ENCODE data around the gene CHST9.
"Not testable (repeated sequence)": the region's sequence is repeated elsewhere in the genome, so short reads cannot be mapped to it uniquely, and the experiment has no call there.

Gene CHST9

DNA sequence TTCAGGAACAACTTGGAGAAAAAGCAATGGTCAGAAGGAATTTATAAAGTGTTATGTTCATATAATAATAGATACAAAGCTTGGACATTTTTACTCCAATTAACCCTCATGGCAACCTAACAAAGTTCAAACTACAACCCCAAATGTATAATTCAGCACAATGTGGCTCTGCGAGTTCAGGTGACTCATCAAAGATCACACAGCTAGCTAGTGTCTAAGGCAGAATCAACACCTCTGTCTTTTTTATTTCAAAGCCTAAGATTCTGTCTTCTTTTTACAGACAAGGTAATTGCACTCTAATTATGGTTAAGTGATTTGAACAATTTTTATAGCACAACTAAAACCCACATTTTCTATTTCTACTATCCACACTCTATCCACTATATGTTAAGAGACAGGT is 90.5 kb downstream of the CHST9 start:
- no peak for DNase-seq (ENCODE audit: low read depth)

DNA sequence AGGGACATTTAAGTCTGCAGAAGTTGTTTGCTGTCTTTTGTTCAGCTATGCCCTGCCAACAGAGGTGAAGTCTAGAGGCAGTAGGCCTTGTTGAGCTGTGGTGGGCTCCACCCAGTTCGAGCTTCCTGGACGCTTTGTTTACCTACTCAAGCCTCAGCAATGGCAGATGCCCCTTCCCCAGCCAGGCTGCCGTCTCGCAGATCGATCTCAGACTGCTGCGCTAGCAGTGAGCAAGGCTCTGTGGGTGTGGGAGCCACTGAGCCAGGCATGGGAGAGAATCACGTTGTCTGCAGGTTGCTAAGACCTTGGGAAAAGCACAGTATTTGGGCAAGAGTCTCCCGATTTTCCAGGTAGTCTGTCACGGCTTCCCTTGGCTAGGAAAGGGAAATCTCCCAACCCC is 91.8 kb downstream of the CHST9 start:
- DNase-seq (ENCODE audit: low read depth), result not testable (repeated sequence)

DNA sequence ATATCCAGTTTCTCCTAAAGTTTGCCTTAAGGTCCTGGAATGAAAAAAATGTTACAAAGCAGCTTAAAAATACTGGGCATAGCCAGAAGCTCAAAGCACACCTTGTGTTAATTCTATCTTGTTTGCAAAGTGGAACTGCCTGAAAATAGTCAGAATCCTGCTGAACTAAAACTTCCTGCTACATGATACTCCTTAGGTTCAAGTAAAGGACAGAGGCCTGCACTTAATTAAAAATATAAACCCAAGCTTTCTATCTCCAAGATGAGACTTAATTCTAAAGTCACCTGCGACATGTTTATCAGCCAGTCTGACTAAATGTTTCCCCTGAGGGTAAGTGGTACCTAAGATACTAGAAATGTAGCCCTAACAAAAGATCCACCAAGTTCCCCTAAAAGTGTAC is 103.4 kb downstream of the CHST9 start:
- DNase-seq (ENCODE audit: low read depth), result no peak

DNA sequence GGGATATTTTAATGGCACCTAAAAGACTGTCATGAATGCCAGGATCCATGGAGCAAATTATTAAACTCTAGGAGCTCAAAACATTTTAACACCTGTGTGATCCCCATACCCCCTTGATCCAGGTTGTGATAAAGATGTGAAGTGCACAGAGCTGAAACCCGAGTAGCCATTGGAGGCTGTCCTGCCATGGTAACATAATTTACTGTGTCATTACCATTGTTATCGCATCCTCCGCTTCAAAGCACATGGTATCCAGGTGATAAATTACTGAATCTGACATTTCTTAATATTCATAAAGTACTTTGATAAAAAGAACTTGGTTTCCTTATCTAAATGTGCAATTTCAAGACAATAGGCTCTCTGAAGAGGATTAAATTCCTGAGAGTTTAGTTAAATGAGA is 109.3 kb downstream of the CHST9 start:
- no peak for DNase-seq (ENCODE audit: low read depth)

DNA sequence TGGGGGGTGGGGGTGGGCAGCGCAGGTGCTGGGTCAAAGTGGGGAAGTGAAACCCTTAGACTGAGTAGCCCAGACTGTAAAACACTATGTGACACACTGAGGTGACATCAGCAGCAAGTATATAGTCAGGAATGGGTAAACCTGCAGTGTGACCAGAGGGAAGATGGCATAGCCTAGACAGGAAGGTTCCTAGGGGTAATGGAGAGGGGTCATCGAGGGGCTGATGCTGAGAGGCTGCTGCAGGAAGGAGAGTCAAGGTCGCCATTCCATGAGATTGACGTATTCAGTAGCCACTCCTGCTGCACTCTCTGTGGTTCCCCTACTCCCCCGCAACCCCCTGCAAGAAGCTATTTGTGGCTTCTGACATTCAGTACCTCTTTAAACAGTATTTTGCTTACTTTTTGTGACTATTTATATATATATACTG is 111.7 kb downstream of the CHST9 start:
- no peak for DNase-seq (ENCODE audit: low read depth)

DNA sequence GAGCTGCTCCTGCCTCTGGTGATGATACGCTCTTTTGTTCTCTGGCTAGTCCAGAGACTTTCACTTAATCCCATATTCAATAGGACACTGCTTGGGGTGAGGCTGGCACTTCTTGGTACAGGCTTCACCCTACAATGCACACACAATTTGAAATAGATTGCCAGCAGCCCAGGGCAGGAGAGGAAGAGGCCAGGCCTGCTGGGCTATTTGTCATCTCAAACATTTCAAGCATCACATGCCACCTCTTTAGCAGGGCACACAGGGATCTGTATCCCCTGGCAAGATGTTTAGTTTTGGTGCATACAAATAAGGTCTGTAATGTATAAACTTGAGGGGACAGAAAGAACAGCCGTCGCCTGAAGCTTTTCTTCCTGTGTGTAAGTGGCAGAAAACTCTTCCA is 120.4 kb downstream of the CHST9 start:
- no peak for DNase-seq (ENCODE audit: low read depth)

DNA sequence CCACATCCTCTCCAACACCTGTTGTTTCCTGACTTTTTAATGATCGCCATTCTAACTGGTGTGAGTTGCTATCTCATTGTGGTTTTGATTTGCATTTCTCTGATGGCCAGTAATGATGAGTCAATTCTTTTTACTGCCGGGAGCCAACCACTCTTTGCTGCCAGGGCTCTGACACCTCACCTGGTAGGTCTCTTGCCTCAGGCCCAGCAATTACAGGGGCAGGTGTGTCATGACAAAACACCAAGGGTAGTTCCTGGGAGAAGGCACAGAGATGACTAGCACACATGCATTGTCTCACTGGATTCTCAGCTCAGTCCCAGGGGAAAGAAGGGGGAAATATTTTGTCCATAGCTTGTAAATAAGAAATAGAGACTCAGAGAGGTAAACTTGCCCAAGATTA is 122.3 kb downstream of the CHST9 start:
- no peak for DNase-seq (ENCODE audit: low read depth)

DNA sequence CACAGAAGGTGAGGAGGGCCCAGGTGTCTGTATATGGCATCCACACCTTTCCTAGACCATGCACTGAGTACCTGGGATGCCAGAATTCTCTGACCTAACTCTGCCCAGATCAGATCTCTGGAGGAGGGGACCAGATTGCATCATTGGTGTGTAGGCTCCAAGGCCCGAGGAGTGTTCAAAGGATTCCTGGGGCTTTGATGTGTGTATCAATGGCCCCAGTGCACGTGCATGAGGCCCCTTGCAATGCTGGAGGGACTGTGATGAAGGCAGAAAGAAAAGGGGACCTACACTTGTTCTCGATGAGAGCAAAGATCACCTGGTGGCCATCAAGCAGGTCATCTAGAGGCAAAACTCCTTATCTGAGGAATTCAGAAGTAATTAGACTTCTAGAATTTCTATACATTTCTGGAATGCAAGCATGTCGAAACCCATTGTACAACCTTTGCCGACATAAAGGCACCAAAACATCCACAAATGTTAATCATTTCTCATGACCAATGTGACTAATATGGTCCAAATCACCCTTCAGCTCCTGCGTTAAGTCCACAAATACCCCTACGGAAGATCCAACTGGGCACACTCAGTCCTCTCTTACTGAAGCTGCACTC is 123.5 kb downstream of the CHST9 start:
- no peak for DNase-seq (ENCODE audit: low read depth)

DNA sequence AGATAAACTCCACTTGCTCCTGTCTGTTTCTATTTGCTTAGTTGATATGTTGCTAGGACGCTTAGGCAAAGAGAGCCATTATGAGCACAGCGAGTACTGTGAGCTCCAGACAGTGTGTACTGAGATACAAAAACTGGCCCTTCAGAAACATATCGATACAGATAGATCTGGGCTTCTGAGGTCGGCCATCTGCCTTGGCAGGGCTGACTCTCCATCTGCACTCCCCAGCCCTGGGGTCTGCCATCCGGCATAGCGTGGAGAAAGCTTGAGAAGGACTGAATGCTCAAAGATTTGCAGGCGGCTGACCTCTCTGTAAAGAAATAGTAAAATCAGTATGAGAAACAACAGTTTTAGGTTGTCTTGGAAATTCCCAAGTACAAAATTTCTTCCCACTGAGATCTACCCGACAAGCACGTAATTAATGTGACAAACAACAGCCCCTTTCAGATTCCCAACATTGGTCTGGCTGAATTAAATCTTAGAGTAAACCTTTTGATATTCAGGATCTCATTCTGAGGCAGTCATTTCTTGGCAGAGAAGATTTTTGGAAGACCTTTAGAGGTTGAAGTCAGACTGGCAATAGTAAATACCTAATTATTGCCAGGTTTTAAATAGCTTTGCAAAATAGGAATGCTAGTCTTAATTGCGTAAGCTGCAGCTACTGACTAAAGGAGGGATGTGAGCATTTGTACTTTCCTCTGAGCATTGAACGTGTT is 127.4 kb downstream of the CHST9 start:
- DNase-seq (ENCODE audit: low read depth), result no peak

DNA sequence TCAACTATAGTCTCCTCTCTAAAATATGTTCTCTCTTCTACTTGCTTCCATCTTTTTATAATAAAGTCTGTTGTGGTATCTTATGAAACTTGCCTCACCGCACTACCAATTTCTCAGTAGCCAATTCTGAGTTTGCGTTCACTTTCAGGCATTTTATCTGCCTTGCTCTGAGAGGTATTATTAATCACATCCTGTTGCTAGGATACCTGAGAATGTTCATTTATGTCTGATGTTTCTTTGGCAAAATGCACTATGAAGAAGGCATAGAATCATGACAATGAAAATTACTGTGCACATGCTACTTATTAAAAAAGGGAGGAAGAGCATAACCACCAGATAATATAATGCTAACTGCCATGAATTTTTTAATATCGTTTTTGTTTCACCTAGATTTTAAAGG is 130.2 kb downstream of the CHST9 start:
- DNase-seq (ENCODE audit: low read depth), result no peak

DNA sequence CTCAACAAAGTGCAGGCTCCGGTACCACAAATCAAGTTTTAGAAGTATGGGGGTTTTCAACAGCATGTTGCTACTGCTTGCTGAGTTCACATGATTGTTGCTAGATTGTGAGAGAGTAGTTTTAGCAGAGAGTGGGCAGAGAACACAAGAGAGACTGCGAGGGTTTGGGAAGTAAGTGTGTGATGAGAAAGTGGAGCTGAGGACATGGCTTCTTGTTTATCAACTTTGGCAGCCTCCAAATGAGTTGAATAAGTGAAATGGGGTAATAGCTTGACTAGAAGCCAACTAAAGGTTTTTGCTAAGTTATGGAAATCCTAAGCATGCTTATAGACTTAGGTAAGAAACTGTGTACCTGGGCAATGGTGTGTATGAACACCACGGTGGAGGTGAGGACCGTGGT is 135.1 kb downstream of the CHST9 start:
- DNase-seq (ENCODE audit: low read depth), result no peak

DNA sequence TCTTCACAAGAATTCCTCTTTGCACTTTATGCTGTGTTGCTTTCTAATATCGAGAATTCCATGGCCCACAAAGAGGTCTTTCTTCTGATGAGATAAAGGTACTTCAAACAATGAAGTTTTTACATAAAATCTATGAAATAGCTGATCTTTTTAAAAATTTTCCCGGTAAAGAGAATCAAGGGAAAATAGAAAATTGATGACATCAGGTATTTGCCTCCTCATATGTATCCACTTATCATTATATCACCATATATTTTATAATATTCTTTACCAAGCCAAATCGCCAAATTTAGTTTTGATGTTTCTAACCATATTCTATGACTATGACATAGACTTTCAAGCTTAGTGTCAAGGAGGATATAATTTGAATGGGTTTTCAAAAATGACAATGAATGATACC is 139.8 kb downstream of the CHST9 start:
- DNase-seq (ENCODE audit: low read depth), result no peak

DNA sequence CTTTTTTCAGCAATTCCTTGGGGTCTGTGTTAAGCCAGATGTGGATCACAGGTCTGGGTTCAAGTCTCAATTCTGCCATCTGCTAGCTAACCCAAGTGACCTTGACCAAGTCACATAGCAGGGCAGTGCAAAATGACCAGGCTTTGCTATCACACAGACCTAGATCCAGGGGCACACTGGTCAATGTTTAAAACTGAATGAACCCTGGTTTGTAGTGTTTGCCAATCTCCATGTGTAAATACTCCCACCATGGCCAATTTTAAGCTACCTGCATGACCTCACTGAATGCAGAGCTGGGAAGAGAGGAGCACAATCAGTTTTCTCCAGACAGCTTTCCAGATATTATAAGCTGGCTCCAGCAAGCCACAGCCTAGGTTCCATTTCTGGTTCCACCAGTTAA is 142.9 kb downstream of the CHST9 start:
- DNase-seq (ENCODE audit: low read depth), result no peak

DNA sequence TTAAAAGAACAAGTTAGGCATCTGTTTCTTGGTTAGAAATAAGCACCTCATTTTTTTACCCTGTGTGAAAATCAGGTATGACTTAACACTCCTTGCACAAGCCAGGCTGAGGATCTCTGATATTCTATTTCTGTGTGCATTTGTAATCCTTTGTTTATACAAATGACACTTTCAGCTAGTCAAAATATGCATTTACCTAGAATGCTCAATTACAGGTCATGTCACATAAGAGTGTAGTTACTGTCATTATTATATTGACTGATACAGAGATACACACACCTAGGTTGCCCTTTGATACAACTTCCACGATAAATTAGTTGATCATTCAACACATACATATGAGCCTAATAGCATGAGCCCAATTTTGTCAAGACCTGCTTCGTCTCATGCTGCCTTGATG is 144.3 kb downstream of the CHST9 start:
- DNase-seq (ENCODE audit: low read depth), result no peak

DNA sequence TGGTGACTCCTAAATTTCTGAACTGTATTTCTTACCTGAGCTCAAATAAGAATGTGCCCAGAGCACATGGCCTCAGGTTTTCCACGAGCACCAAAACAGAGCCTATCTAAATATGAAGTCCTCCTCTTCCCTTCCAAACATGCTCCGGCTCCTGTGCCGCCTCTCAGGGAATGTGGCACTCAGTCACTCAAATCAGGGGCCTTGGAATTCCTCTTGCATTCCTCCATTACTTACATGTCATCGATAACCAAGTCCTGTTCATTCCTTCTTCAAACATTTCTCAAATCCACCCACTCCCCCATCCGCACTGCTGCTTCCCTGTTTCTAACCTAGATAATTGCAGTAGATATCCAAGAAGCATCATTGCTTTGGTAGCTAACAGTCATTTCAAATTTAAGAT is 151.4 kb downstream of the CHST9 start:
- DNase-seq (ENCODE audit: low read depth), result no peak

DNA sequence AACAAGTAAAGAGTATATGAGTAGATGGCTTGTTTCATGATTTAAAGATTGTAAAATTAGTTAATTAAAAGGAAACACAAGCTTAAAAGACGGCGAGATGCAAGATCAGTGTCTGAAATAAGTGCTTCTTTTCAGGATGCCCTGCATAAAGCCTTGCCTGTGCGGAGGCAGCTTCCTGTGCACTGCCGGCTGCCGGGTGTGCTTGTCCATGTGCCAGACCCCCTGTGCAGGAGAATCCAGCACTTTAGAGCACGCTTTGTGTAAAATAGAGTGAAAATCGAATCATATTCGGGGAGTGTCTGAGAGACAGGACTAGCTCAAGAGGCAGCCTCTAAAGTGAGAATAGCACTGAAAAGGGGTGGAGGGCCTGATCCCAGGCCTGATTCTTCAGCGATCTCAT is 154.7 kb downstream of the CHST9 start:
- DNase-seq (ENCODE audit: low read depth), result no peak

DNA sequence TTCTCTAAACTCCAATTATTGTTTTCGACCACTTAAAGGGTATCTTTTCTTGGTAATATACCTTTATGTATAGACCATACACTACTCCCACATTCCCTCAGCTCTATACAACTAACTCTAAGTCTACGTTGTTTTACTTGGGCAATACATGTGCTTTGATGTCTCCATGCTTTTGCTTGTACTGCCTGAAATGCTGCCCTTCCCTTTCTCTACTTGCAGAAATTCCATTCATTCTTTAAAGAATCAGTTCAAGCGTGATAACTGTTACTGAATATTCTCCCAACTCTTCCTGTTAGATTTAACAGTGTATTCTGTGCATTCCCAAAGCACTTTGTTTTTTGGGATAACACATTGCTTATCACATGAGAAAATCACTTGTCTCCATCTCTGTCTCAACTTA is 162.6 kb downstream of the CHST9 start:
- no peak for DNase-seq (ENCODE audit: low read depth)

DNA sequence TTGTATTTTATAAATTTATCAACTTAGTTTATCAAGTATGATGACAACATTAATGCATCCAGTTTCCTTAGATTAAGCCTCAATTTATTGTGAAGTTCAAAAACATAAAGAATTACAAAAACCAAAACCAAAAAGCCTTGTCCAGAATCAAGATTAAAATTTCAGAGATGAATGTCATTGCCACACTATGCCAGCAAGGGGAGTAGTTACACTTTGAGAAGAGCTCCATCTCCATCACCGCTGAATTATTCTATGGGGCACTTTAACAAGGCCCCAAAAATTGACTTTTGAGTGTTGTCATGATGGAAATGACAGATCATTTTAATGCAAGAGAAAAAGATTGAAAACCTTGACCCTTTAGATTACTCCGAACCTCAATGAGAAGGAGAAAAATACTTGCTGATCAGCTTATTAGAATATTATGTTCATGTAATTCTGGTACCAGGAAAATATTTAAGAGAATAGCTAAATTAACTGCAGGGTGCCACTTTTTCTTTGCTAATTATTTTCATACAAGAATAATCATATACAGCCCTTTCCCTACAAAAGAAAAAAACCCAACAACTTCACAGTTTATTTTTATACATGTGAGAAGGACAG is 167.1 kb downstream of the CHST9 start:
- DNase-seq (ENCODE audit: low read depth), result no peak

DNA sequence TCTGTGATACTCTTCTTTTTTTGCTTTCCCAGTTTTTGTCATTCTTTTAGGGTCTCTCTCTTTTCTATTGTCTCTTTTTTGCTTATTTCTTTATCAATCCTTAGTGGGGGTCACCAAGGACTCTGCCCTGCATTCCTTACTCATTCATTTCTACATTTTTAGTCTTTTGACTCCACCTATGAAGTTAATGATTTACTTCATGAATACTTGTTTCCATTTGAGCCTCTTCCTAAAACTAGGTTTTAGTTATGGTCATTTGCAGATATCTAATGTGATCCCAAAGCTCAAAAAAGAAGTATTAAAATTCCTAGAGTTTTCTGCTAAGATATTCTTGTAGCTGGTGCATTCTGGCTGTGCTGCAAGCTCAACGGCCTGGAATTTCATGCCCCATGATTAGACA is 170.3 kb downstream of the CHST9 start:
- DNase-seq (ENCODE audit: low read depth), result no peak

DNA sequence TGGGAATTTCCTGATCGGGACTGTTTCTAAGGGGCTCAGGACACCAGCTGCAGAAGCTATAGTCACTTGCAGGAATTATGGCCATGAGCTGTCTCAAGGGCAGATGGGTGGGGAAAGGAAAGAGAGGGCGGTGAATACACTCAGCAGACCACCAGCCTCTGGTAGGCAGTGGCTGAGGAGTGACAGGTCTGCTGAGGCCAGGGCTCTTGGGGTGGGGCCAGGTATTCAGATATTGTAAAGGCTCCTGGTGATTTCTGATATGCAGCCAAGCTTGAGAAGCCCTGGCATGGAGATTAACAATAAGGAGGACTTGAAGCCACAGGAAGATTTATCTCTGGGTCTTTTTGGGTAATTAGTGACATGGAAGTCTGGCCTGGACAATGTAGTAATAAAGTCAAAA is 174.3 kb downstream of the CHST9 start:
- no peak for DNase-seq (ENCODE audit: low read depth)

DNA sequence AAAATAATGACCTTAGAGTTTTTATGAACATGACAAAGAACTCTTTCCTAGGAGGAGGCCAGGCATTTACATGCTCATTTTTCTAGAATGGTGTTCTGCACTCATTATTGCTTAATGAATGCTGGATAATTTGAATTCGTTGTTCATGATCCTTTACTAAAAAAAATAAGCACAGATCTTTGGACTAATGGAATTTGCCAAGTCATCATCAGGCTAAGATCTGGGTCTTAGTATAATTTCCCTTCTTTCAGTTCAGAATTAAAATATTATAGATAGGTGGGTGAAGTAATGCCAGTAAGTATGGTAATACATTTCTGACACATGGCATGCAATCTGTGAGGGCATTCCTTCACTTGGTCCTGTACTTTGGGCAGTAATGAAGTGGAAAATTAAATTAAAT is 175.8 kb downstream of the CHST9 start:
- no peak for DNase-seq (ENCODE audit: low read depth)

DNA sequence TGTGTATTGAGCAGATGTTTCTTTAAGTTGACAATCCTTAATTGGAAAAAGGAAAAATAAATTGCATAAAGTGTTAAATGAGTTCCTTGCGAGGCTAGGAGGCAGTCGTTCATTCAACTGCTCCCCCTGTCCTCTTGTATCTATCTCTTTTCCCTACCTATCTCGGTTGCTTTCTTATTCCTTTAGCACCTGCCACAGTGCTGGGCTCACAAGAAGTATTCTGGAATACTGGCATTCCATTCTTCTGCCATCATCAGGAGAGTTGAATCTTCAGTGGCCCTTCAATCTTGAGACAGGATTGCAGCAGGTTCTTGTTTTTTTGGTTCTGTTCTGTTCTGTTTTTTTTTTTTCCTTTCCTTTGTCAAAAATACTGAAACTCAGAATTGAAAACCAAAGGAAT is 176.5 kb downstream of the CHST9 start:
- DNase-seq (ENCODE audit: low read depth), result no peak

DNA sequence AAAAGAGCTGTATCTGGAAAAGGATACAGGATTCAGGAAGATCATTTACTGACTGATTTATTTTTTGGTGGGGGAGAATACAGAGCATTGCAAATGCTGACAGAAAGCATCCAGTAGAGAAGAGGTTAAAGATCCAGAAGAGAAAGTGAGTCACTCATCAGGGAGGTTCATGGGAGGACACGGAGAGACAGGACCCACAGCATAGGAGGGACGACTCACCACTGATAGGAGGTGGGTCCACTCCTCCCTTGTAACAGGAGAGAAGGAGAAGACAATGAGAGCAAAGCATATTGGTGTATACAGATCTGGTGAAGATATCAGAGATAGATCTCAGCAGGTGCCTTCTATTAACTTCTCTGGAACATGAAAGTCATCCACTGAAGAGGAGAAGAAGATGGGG is 177.2 kb downstream of the CHST9 start:
- DNase-seq (ENCODE audit: low read depth), result no peak

DNA sequence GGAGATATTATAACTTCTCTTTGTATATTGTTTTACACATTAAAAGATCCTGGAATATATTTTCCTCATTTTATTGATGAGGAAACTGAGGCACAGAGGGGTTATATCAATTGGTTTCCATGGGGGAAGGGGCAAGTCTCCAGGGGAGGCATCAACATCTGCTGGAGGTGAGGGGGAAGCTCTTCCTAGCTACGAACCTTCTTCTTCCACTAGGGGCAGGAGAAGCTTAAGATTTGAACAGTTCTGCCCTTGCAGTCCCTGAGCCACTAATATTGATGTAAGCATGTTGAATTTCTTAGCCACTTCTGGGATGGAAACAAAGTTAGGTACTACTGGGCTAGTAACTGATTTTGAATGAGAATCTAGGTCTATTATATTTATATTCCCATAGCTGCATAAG is 179.5 kb downstream of the CHST9 start:
- DNase-seq (ENCODE audit: low read depth), result no peak

All from activated T-cell treated with anti-CD3 and anti-CD28 coated beads for 48 hours (primary cell).